Femur (tissue), 1 donor: ENCODE measurements around the gene MIS18A.
"Not testable (repeated sequence)": the region's sequence is repeated elsewhere in the genome, so short reads cannot be mapped to it uniquely, and the experiment has no call there.

Experiments used
- DNase-seq: peaks from one replicate; pipeline ENCODE4 v3.0.0-alpha.2; 2017

MIS18A gene, protein sequence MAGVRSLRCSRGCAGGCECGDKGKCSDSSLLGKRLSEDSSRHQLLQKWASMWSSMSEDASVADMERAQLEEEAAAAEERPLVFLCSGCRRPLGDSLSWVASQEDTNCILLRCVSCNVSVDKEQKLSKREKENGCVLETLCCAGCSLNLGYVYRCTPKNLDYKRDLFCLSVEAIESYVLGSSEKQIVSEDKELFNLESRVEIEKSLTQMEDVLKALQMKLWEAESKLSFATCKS

DNA sequence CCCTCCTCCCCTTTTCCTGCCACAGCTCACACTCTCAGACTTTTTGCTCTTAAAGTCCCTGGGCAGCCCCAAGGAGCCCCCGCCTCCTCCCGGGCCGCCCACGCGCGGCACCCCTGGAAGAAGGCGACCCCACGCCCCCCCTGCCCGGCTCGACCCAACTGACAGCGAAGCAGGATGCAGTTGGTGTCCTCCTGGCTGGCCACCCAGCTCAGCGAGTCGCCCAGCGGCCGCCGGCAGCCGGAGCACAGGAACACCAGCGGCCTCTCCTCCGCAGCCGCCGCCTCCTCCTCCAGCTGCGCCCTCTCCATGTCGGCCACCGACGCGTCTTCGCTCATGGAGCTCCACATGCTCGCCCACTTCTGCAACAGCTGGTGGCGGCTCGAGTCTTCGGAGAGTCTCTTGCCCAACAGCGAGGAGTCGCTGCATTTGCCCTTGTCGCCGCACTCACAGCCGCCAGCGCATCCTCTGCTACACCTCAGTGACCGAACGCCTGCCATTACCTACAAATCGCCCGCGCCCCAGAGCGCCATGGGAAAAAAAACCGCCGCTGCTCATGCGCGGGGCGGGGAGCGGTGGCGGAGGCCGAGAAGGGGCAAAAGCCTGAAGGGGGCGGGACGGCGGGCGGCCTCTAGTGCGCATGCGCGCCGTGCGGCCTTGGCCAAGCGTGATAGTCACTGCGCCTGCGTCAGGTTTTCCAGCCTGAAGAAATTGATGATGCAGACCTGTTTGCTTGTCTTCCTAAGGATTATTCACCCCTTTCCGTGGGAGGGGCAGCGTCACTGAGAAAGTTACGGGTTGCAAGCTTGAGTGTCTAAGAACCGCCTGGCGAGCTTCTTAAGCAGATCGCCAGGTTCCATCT lies at the start of gene MIS18A:
Gene MIS18A (minus strand): TSS at position 532 of the 859 bp plus-strand sequence. CDS start 35 bp downstream, at position 497.
- peak; percentile 98 for DNase-seq

DNA sequence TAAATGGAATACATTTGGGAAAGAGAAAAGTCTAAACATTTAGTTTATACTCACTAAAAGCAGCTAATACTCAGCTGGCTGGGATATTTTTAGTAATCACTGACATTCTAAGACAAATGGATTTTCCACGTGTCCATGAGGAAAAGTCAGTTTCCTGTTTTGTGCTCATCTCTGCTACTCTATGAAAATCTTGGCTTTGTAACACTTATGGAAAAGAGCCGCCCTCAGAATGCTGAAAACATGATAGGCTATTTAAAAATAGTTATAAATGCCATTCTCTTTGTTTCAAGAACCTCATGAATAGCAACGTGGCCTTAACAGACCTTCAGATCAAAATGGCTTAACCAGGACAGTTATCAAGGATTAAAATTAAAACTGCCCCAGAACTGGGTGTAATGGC lies 49.7 kb upstream of the MIS18A start:
- no peak for DNase-seq

DNA sequence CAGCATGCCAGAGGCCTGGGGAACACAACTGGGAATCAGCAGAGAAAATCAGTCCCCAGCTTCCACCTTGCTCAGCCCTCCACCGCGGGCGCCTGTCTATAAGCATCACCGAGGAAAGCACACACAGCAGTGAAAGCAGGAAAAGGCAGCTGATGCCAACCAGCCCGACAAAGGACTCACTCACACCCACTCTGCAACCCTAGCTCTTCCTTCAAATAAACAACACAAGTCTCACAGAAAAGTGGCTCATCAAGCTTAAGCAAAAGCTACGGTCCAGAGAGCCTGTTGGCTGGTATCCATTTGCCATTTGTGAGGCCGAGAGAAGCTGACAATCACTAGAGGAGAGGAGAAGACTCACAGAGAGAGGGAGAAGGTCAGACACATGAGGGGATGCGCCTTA lies 46.9 kb upstream of the MIS18A start:
- DNase-seq = no peak

DNA sequence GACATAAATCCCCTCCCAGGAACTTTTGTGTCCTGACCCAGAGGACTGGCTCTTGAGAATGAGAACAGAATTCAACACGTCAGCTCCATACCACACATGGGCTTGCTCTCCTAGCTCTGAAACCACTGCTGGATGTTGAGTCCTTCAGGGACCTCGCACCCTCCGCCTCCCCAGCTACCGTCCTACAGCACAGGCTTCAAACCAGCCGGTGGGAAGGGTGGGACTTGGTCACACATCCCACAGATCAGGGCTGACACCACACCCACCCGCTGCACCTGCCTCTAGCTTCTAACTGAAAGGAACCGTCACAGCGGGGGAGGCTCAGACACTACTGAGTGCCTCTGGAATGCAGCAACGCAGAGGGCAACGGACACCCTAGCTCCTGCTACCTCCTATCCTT lies 43.8 kb upstream of the MIS18A start:
- no peak for DNase-seq

GRCh38 chr21:32322103-32322502 lies 43.3 kb upstream of the MIS18A start:
- DNase-seq = no peak

DNA sequence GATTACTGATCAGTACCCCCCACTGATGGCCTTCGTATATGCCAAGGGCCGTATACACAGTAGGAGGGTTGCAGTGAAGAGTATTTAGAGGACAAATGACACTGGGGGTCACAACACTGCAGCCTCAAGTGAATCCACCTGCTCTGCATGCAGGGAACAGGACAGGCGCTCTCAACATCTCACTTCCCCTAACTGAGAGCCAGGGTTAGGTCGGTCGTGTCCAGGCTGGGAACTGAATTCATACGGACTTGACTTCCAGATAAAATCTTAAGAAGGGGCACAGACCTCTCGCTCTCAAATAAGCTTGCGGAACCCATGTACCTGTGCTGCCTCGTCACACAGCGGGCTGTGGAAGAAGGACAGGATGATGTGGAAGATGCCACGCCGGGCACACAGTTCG lies 42.6 kb upstream of the MIS18A start:
- no peak for DNase-seq

DNA sequence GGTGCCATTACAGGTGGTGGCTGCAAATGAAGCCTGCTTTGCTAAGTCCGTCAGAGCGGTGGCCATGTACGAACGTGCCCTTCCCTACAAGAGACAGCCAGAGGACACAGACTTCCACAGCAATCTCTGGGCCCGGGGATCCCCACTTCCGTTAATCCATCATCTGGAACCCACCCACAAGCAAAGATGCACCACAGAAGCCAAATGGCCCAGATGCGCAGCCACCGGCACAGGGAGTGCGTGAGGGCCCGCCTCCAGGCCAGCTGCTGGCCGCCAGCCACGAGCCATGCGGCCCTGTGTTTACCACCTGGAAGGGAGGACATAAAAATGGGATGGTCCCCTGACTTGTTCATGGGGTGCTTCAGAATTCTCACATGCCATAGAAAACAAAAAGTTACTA lies 41.9 kb upstream of the MIS18A start:
- DNase-seq = no peak

- no peak for DNase-seq
Measured at GRCh38 chr21:32320059-32320458, 41.2 kb upstream of the MIS18A start.

- no peak for DNase-seq
Measured at GRCh38 chr21:32319012-32319411, 40.2 kb upstream of the MIS18A start.

DNA sequence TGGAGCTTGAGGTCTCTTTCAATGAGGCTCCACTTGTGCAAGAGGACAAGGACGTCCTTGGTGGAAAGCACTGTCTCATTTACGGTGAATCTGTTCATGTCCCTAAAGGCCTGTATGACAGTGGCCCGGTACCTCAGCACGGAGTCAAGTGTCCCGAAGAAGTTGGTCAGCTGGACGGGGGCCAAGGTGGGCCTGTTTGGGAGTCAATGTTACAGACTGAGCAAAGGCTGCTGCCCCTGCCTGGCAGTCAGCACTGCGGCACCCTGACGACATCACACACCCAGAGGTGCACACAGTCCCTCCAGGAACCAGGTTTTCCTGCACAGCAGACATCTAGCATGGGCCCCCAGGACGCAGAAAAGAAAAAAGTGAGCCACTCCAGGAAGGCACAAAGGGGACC lies 38.9 kb upstream of the MIS18A start:
- no peak for DNase-seq

DNA sequence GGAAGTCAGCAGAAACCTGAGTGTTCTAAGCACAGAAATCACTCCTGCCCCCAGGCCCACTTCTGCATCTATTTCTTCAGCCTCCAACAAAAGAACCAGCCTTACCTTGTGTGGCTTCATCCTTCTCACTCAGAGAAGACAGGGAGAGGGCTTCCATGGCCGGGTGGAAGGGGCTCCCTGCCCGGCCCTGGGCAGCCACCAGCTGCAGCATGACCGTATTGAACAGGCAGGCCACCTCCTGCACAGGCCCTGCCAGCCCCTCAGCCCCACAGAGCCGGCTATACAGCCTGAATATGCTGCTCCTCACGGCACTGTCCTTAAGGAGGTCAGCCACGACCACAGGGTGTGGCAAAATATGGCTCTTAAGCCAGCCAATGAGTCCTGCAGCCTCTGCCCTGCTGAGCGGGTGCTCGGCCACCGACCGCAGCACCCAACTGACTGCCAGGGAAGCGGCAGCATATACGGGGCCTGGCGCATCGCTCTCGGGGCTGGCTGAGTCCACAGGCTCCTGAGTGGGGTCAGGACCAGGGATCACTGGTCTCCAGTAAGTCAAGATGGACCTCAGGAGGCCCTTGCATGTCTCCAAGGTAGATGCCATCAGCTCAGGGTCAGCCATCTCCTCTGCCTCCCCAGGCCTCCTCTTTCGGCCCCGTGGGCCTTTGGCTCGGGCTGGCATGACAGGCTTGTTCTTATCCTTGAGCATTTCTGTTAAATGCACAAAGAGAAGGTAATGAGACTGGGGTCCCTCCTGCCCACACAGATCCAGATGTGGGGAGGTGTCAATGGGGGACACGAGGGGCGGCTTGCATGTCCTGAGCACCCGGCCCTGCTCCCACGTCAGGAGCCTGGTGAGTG lies 37.7 kb upstream of the MIS18A start:
- peak; percentile 4 for DNase-seq

DNA sequence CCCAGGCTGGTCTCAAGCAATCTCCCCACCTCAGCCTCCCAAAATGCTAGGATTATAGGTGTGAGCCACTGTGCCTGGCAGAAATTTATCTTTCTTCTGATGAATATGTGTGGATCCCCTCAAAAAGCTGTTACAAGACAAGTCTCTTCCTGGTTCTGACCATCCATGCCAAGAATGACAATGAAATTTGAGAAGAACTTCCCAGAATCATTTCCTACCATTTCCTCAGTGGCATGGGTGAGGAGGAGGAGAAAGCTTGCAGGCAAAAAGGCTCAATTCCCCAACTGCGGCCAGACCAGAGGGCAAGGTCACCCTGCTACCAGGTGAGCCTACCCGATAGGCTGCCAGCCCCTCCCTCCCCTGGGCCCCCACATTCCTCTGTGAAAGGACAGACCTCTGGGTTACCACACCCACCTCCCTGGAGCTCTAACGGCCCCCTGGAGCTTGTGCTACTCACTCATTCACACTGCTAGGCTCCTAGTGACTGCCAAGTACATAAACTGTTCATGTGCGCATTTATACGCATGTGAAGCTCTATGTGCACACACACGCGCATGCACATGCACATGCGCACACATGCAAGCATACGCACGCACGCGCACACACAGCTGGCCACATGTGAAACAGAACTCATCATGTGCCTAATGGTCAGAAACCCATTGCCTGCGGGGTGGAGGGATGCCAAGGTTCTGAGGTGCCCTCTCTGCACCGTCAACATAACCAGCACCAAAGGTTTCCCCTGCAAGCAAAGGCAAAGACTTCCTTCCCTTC lies 36.8 kb upstream of the MIS18A start:
- no peak for DNase-seq

- DNase-seq = peak; percentile 7
Measured at GRCh38 chr21:32314806-32315205, 36.0 kb upstream of the MIS18A start.

DNA sequence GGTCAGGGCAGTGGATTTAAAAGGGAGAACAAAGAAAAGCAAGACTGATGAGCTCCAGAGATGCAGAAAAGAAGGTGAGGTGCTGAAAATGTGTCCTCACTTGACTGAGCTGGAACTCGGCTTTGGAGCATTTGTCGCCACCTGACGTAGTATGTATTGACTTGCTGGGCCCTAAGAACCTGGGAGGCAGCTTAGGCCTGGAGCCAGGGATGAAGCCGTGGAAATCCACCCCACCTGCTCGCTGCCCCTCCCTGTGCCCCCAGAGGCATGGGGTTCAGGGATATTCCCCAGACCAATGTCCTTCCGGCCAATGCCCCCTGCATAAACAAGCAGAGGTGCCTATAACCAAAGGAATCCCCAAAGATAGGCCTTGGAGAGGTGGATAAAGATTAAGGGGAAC lies 34.1 kb upstream of the MIS18A start:
- DNase-seq = peak; percentile 8

DNA sequence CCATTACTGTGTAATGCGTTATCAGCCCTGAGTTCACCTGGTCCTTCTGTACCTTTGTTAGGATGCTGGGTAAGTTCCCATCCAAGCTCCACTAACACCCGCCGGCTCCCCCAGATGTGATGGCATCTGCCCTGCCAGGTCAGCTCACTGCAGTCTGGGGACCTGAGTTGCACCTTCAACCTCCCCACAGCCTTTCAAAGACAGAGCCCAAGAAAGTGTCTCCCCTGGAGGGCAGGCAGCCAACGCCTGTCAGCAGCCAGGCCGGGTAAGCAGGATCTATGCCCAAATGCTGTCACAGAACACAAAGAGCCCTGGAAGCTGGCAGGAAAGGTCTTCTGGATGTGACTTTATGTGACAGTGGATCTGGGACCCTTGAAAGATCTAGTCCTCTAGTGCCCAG lies 33.5 kb upstream of the MIS18A start:
- DNase-seq = no peak

GRCh38 chr21:32311621-32312020 lies 32.8 kb upstream of the MIS18A start:
- DNase-seq = no peak

DNA sequence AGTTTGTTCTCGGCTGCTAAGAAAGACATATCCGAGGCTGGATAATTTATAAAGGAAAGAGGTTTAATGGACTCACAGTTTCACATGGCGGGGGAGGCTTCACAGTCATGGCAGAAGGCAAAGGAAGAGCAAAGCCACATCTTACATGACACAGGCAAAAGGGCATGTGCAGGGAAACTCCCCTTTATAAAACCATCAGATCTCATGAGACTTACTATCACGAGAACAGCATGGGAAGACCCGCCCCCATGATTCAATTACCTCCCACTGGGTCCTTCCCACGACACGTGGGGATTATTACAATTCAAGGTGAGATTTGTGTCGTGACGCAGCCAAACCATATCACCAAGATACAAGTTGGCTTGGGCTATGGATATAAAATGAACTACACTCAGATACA lies 32.1 kb upstream of the MIS18A start:
- DNase-seq = not testable (repeated sequence)

GRCh38 chr21:32309906-32310460 lies 31.1 kb upstream of the MIS18A start:
- DNase-seq = no peak

GRCh38 chr21:32308696-32309095 lies 29.8 kb upstream of the MIS18A start:
- no peak for DNase-seq

- no peak for DNase-seq
Measured at GRCh38 chr21:32307706-32308105, 28.9 kb upstream of the MIS18A start.

DNA sequence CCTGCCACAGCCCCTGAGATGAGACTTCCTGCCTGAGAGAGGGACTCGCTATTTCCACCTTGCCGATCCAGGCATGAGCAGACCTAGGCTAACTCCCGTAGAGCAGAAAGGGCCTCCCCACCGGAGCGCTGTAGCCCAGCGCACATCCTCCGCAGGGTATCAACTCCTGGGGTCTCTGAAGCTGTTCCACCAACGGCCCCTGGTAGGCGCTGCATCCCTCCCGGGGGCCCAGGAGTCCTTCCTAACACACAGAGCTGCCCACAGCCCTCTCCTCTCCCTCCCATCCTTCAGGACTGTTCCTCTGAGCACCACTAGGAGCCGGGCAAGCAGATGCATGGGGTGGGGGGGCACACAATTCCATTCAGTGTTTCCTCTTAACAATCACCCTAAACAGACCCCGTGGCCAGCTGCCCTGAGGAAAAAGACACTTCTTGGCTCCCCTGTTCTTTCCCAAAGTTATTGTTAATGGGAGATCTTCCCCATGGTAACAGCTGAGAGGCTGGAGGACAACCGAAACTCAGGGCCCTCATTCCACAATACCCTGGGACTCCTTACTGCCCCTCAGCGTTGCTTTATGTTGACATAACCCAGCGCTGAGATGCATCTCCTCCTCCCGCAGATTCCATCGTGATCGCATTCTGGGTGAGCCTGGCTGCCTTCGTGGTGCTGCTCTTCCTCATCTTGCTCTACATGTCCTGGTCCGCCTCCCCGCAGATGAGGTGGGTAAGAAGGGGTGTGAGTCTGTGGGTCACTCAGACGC lies 27.4 kb upstream of the MIS18A start:
- peak; percentile 44 for DNase-seq

DNA sequence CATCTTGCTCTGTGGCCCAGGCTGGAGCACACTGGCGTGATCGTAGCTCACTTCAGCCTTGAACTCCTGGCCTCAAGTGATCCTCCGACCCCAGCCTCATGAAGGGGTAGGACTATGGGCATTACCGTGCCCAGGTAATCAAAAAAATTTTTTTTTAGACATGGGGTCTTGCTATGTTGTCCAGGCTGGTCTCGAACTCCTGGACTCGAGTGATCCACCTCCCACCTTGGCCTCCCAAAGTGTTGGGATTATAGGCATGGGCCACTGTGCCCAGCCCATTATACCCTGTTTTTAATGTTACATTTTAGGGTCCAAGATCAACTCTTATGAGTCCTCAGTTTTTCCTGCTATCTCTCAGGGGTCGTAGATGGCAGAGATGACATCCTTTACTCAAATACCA lies 26.1 kb upstream of the MIS18A start:
- no peak for DNase-seq
